GM19099 (cell line): ENCODE measurements around the gene FAM227A.

Experiments used
- POLR2A ChIP-seq: IDR thresholded peaks from 3 replicates; pipeline ENCODE4 v1.6.1; 2011; ENCODE audit warnings: low read depth; ENCODE audit not compliant: insufficient read length; ENCODE audit errors: extremely low read depth

The FAM227A gene

DNA sequence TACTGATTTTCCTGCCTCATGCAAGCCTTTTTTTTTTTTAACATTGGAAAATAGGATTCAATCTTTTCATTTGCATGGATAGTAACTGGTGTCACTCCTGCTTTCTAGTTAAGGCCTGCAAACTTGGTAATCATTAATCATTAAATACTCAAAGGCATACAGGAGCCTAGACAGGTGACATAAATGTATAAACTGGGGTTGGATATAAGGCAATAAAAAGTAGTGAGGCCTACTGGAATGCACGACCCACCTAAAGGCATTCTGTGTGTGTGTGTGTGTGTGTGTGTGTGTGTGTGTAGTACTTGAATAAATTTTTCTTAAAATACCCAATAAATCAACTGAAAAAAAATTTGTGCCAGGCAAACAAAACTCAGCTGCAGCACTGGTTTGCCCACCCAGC is 33.5 kb upstream of the FAM227A start:
- no peak for TF ChIP-seq POLR2A

DNA sequence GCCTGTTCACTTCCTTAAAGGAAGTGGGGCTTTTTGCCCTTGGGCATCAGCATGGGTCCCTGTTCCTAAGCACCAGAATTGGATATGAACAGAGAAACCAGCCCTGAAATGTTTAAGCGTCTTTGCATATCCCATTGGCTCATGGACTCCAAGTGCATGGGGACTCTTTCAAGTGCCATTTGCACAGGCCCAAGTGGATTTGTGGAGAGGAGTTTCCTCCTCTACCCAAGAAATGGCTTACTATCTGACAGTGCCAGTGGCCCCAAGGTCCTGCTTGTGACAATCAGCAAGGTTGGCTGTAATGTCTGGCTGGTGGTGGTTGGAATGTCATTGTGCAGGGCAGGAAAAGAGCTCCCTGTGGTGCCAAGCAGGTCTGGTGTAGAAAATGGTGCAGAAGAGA is 29.6 kb upstream of the FAM227A start:
- TF ChIP-seq POLR2A = no peak

DNA sequence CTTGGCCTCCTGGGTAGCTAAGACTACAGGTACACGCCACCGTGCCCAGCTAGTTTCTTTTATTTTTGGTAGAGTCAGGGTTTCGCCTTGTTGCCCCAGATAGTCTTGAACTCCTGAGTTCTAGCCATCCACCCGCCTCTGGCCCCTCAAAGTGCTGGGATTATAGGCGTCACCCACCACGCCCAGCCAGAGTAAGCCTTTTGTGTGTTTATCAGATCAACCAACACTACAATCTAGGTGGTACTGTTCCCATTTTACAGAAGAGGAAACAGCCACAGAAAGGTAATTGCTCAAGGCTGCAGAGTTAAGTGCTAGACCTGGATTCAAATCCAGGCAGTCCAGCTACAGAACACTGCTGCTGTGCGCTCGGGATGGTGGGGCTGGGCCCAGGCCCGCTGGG is 28.7 kb upstream of the FAM227A start:
- no peak for TF ChIP-seq POLR2A

DNA sequence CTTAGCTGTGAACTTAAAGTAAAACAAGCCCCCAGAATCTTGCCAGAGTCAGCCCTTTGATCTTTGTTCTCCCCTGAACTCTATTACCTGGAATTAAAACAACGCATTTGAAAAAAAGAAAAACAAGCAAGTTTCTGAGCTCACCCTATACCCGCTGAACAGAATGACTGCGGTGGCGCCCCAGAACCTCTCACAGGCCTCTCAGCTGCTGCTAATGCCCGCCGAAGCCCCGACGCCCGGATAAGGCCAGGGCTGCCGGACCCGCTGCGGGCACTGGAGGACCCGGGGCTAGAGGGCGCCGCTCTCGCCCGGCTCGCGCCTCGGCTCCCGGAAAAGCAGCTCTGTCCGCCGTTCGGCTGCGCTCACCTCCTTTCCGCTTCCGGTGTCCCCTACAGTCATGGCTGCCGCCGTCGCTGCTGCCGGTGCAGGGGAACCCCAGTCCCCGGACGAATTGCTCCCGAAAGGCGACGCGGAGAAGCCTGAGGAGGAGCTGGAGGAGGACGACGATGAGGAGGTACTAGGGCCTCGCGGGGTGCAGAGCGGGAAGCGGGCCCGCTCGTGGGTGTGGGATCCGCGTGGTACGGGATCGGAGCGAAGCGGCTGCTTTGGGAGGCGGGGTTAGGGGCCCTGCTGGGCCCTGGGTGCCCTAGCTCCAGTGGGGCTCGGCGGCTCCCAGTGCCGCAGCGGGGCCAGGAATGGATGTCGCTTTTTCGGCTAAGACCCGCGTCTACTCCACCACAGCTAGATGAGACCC is 25.6 kb upstream of the FAM227A start, which contains the start of gene TOMM22:
TSS of gene TOMM22 (plus strand) at position 376 of the 754 bp plus-strand sequence. CDS start at position 398, 22 bp downstream.
- TF ChIP-seq POLR2A = peak; percentile 90

DNA sequence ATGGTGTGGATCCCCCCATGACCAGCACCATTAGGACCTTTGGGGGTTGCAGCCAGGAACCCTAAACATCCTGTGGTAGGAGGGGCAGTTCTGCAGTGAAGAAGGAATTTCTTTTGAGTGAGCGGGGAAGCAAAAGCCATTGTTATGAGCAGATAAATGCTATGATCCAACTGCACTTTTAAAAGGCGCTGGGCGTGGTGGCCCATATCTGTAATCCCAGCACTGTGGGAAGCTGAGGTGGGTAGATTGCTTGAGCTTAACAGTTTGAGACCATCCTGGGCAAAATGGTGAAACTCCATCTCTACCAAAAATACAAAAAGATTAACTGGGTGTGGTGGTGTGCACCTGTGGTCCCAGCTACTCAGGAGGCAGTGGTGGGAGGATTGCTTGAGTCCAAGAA is 19.6 kb upstream of the FAM227A start:
- no peak for TF ChIP-seq POLR2A

DNA sequence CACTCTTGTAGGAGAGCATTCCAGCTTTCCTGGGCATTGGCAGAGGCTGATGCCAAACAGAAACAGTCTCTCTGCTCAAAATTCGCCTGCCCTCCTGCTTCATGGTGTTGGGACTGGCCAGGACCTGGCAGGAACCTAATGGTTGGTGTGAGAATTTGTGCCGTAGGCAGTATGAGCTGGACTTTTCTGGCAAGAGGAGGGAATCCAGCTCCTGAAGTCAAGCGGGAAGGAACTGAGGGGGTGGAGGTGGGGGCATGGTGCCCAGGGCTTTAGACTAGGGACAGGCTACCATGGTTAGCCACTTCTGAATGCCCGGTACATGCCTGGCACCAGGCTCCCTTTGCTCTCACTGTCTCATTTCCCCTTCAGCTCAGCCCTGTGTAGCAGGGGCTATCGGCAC is 18.7 kb upstream of the FAM227A start:
- no peak for TF ChIP-seq POLR2A

DNA sequence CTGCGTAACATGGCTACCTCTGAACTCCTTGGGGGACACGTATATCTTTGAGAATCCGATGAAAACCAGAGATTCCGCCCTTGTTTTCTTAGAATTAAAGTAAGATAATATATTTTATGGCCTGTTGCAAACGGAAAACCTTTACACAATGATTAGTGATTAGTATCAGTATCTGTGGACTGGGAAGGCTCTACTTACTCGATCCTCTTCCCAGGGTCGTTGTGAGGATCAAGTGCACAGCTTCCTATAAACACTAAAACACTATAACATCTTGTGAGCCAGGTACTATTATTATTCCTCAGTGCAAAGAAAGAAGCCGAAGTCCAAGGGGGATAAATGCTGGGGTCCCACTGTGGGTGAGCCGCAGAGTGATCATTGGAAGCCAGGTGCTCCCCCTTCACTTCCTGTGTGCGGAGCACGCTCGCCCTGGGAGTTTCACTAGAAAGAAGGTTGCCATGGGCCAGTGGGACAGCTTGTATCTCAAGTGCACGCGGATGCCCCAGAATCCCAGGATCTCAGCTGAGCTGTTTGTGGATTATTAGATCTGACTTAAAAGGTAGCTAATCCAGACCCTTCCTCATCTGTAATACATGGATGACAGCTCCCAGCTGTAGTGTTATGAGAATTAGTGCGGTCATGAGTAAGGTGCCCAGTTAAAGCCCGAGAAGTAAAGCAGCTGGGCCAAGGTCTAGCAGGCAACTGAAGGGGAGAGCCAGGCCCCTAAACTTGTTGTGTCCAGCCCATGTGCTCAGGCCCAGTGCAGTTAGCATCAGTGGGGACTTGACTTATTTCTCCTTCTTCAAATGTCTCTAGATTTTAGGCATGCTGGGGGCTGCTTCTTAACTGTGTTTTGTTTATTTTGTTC is 1.1 kb upstream of the FAM227A start:
- no peak for TF ChIP-seq POLR2A

DNA sequence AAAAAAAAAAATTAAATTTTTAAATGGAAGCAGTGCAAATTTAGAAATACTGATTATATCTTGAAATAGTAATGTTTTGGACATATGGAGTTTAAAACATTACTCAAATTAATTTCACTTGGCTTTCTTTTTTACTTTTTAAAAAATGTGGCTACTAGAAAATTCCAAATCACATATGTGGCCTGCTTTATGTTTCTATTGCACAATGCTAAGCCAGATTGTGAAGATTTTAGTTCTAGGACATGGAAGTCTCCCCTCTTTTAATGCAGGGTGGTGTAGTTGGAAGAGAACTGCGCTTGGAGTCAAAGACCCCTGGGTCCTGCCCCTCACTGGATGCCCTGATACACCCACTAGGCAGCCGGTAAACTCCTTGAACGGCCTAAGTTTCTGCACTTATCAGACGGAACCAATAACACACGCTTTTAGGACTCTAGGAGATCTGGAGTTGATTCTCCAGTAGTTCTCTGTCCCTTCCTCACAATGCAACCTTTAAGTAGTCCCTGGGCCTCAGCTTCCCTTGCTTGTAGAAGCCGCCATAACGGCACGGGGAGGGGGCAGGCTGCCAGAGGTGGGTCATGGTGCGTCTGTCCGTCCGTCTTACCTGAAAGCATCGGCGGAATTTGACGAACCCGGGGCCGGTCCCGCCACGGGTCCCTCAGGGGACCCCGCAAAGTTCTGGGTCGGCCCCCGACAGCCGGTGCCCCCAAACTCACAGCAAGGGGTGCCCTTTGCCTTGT is 505 bp downstream of the FAM227A start:
- no peak for TF ChIP-seq POLR2A

DNA sequence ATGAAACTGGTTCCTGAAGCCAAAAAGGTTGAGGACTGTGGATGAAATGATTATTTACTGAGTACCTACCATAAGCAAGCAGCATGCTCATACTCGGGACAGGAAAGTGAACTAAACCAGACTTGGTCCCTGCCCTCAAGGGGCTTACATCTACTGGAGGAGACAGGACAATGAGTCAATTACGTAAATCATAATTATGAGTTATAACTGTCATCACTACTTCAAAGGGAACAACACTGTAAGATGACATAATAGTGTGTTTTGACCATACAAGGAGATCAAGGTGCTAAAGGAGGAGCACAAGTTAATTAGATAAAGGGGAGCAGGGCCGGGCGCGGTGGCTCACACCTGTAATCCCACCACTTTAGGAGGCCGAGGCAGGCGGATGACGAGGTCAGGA is 2.5 kb downstream of the FAM227A start:
- TF ChIP-seq POLR2A = no peak

DNA sequence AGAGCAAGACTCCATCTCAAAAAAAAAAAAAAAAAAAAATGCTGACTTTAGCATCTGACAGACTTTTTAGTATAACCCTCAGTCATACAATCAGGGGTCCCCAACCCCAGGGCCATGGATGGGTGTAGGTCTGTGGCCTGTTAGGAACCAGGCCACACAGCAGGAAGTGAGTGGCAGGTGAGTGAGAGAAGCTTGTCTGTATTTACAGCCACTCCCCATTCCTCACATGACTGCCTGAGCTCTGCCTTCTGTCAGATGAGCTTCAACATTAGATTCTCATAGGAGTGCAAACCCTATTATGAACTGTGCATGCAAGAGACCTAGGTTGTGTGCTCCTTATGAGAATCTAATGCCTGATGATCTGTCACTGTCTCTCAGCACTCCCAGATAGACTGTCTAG is 3.3 kb downstream of the FAM227A start:
- TF ChIP-seq POLR2A = no peak

DNA sequence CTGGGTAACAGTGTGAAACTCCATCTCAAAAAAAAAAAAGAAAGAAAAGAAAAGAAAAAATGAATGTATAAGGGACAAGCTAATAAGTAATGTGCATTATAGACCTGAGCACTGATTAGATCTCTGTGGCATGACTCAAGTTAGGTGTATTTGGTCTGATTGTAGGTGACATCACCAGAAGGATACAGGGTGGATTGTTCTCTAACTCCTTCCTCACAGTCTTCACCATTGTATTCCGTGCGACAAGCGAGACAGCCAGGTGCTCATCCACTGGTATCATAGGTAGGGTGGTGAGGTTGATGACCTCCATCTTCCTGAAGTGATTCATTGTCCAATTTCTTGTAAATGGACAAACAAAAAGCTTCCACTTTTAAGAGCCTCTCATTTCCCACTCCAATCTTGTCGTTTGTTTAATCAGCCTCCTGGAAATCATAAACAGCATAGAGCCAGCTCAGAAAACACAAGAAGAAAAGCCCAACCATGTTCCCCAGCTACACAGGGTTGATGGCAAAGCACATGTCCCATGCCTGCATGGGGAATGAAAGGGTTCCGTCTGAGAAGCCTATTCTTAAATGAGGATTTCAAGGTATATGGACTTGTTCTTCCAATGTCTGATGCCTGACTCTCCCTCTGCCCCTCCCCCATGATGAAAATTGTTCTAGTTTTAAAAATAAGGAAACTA is 6.2 kb downstream of the FAM227A start:
- no peak for TF ChIP-seq POLR2A

DNA sequence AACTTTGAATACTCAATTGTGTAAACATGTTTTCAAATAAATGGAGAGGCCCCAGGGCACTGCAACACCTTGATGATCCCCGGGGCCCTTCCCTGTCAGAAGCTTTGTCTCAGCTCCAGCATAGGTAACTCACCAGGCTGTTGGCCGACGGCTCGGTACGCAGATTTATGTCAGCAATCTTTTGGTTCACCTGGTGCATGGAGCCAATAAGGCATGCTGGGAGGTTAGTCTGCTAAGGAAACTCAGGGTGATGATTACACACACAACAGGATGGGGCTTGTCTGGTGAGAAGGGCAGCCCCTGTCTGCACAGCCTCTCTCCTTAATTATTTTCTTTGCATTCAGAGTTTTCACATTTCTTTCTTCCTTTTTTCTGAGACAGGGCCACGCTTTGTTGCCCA is 10.8 kb downstream of the FAM227A start:
- TF ChIP-seq POLR2A = no peak

DNA sequence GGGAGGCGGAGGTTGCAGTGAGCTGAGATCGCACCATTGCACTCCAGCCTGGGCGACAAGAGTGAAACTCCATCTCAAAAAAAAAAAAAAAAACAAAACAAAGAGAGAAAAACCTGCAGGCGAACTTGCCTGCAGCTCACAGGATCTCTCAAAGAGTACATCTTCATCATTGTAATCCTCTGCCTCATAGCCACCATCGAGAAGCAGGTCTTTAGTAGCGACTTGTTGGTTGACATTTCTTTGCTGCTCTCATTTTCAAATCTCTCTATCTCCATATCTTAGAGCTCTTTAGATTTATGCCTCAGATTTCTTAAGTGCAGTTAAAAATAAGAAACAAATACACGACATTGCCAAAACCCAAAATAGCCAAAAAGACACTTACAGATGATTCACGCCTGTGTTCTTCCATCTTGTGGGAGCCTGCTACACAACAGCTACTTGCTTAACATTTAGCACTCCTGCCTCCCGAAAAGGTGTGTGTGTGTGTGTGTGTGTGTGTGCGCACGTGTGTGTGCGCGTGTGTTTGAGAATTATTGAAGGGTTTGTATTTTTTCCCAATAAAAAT is 14.6 kb downstream of the FAM227A start:
- TF ChIP-seq POLR2A = no peak

DNA sequence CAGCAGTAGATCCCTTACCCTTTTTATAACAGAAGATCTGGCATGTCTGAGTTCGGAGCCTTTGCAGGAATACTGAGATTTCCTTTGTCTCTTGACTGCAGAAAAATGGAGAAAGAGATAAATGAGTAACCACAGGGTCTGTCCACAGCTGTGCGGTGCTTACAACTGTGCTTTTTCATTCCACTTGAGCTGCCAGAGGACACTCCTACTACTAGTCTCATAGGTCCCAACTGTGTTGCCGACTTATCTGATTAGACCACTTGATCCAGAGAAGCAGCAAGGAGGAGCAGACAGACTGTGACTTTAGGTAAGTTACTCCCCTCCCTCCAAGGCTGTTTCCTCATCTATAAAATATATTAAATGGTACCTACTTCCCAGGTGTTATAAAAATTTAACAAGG is 17.5 kb downstream of the FAM227A start:
- no peak for TF ChIP-seq POLR2A
